Effector memory CD4-positive, alpha-beta T cell (primary cell): Measurements from ENCODE around the gene LRRC74B.
"Not testable (repeated sequence)": the region's sequence is repeated elsewhere in the genome, so short reads cannot be mapped to it uniquely, and the experiment has no call there.

Experiments
- DNase-seq, 3 donors: peaks; one replicate each; pipeline ENCODE4 v3.0.0-alpha.2; 2020
- H3K27ac ChIP-seq: 2 replicates; pipeline ENCODE4 v1.7.0; 2013; ENCODE audit warnings: mild to moderate bottlenecking, low read length, moderate library complexity; ENCODE audit not compliant: insufficient read depth, poor library complexity, severe bottlenecking
- H3K27me3 ChIP-seq: replicated peaks from 2 replicates; pipeline ENCODE4 v1.7.0; 2013; ENCODE audit warnings: mild to moderate bottlenecking, low read length; ENCODE audit not compliant: insufficient read depth, control insufficient read depth, poor library complexity, severe bottlenecking
- H3K36me3 ChIP-seq: 2 replicates; pipeline ENCODE4 v1.7.0; 2013; ENCODE audit warnings: mild to moderate bottlenecking, low read length, moderate library complexity; ENCODE audit not compliant: control insufficient read depth, insufficient read depth
- H3K4me1 ChIP-seq: 2 replicates; pipeline ENCODE4 v1.7.0; 2013; ENCODE audit warnings: low read length, mild to moderate bottlenecking; ENCODE audit not compliant: control insufficient read depth, insufficient read depth, poor library complexity, severe bottlenecking
- H3K4me3 ChIP-seq: 2 replicates; pipeline ENCODE4 v1.7.0; 2013; ENCODE audit warnings: low read length, low read depth, mild to moderate bottlenecking; ENCODE audit not compliant: insufficient read depth, poor library complexity, severe bottlenecking
- H3K9me3 ChIP-seq: 2 replicates; pipeline ENCODE4 v1.7.0; 2013; ENCODE audit warnings: mild to moderate bottlenecking, low read length, moderate library complexity; ENCODE audit not compliant: control insufficient read depth

Gene LRRC74B

GRCh38 chr22:21000987-21001600 is 44.7 kb upstream of the LRRC74B start:
- Histone ChIP-seq H3K27me3 (no peaks in the 10 kb centered on the region), H3K27ac (peak overlapping the region; percentile 98), H3K36me3 (peaks cover 28% of the 10 kb centered on the region), H3K4me1 (peaks cover 18% of the 10 kb centered on the region), H3K4me3 (peak overlapping the region; percentile 88), H3K9me3 (no peaks in the 10 kb centered on the region)
- DNase-seq, result no peak

DNA sequence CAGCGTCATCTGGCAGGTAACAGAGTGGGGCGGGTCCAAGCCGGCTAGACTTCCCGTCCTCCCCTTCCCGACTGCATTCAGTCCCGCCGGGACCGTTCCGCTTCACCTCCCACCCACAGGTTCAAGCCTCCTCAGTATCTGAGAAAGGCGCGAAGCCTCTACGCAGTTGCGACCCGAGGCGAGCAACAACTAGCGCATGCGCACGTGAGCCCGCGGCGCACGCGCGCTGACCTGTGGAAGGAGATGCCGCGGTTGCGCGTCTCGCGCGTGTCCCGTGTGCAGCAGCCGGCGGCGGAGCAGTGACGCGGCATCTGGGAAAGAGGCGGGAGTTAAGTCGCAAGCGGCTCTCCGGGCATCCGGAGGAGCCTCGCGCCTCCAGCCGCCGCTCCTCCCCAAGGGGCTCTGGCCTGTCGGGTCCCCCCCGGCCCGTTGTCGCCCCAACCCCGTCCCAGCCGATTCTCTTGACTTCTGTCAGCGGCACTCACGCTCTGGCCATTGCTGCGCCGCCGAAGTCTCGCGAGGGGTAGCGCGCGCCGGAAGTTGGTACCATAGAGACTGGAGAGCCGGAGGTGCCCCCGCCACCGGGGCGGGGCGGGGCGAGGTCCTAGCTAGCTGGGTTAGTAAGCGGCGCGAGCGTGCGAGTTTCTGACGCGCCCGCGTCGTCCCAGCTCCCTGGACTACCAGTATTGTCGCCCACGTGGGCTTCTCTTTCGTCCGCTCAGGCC is 44.0 kb upstream of the LRRC74B start, which contains the start of gene THAP7:
TSS of gene THAP7 (minus strand) at position 518 of the 725 bp plus-strand sequence. CDS start at position 311, 207 bp downstream.
- H3K27ac ChIP-seq, result peak within 1 kb of the TSS; percentile 98
- no peaks in the 10 kb centered on the region for H3K9me3 ChIP-seq
- peak within 1 kb of the TSS; percentile 88 for H3K4me3 ChIP-seq
- peak; percentile 92 to 94 (median 92) for DNase-seq
- H3K27me3 ChIP-seq, result no peaks in the 10 kb centered on the region
- H3K4me1 ChIP-seq, result peaks cover 18% of the 10 kb centered on the region
- peaks cover 28% of the 10 kb centered on the region for H3K36me3 ChIP-seq

GRCh38 chr22:21003782-21004181 is 42.0 kb upstream of the LRRC74B start:
- peaks cover 18% of the 10 kb centered on the region for H3K4me1 ChIP-seq
- H3K27ac ChIP-seq, result peak overlapping the region; percentile 27
- peaks cover 16% of the 10 kb centered on the region for H3K36me3 ChIP-seq
- no peaks in the 10 kb centered on the region for H3K27me3 ChIP-seq
- no peaks in the 10 kb centered on the region for H3K9me3 ChIP-seq
- DNase-seq, result no peak
- no peak overlapping the region for H3K4me3 ChIP-seq

GRCh38 chr22:21009208-21009607 is 36.5 kb upstream of the LRRC74B start:
- H3K4me3 ChIP-seq, H3K27me3 ChIP-seq, H3K36me3 ChIP-seq, DNase-seq, H3K4me1 ChIP-seq, H3K27ac ChIP-seq, H3K9me3 ChIP-seq: not testable (repeated sequence)

GRCh38 chr22:21009638-21010425 is 35.9 kb upstream of the LRRC74B start:
- no peaks in the 10 kb centered on the region for H3K9me3 ChIP-seq
- H3K27ac ChIP-seq, result no peak overlapping the region
- DNase-seq, result no peak
- peaks cover 6% of the 10 kb centered on the region for H3K4me1 ChIP-seq
- no peak overlapping the region for H3K4me3 ChIP-seq
- no peaks in the 10 kb centered on the region for H3K27me3 ChIP-seq
- no peaks in the 10 kb centered on the region for H3K36me3 ChIP-seq

- Histone ChIP-seq H3K27me3 (no peaks in the 10 kb centered on the region), H3K9me3 (no peaks in the 10 kb centered on the region), H3K4me3 (no peak overlapping the region), H3K27ac (no peak overlapping the region), H3K4me1 (peaks cover 9% of the 10 kb centered on the region), H3K36me3 (no peaks in the 10 kb centered on the region)
- no peak for DNase-seq
These were observed 35.2 kb upstream of the LRRC74B start for GRCh38 chr22:21010426-21011113.

DNA sequence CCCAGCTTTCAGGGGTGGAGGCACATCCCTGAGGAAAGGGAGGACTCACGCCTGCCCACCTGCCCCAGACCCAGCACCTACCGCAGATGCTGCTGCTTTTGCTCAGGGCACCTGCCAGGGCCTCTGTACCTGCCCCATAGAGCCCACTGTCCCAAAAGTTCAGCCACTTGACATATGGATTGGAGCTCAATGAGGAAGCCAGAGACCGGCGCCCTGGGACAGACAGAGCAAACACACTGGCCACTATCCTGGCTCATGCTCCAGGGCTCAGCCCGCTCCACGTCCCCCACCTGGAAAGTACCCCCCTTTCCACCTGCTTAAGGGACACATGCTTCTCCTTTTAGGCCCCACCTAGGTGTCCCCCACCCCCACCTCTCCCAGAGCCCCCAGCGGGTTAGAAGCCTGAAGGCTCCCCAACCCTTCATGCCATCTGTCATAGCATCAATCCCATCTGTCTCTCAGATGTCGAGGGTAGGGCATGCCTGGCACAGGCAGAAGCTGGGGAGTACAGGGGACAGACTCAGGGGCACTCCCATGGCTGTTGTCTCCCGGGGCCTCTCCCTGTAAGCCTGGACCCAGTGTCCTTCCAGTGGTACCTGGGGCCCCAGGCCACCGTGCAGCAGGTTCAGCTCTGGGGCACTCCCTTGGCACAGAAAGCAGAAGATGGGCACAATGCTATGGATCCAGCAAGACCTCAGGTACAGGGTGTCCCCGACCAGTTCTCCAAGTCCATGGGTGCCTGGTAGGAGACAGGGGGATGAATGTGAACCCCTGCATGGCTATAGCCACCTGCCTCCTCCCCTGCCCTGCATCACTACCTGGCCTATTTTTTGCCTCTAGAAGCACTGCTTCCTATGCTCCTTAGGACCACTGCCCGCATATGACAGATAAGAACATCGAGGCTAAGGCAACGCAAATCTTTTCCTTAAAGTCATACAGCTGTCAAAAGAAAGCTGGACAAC is 33.0 kb upstream of the LRRC74B start:
- Histone ChIP-seq H3K4me1 (peaks cover 9% of the 10 kb centered on the region), H3K27me3 (no peaks in the 10 kb centered on the region), H3K36me3 (no peaks in the 10 kb centered on the region), H3K4me3 (no peak overlapping the region), H3K27ac (no peak overlapping the region), H3K9me3 (no peaks in the 10 kb centered on the region)
- DNase-seq, result no peak

DNA sequence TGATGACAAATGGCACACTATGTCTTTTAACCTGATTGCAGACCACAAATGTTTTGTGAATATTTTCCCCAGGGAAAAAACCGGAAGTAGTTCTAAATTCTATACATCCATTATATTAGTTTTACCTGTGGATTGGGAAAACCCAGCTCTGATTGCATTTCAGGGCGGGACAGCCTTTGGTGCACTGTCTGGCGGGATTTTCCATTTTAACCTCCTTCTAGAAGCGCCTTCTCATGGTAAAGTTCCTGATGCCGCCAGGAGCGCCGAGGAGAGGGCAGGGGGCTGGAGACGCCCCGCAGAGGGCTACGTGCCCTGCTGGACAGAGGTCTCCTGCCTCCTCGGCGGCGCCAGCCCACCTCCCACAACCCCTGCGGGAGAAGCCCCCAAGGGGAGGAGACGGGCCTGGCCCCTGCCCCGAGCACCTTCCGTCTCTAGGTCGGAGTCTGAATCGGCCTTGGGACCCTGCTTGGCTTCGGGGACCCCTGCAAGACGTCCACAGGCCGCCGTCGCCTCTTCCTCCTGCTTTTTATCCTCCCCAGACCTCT is 32.0 kb upstream of the LRRC74B start:
- H3K27ac ChIP-seq, result peak overlapping the region; percentile 65
- H3K36me3 ChIP-seq, result no peaks in the 10 kb centered on the region
- H3K4me1 ChIP-seq, result peaks cover 9% of the 10 kb centered on the region
- H3K4me3 ChIP-seq, result peak overlapping the region; percentile 31
- H3K9me3 ChIP-seq, result no peaks in the 10 kb centered on the region
- H3K27me3 ChIP-seq, result no peaks in the 10 kb centered on the region
- DNase-seq, result no peak
